ENCODE results near the gene ATP8B3. TPM values are rescaled to one million over a fixed set of nuclear protein-coding genes. Genes with fewer than 3 reads are reported as not detected.
A peak's percentile ranks its signal among the peaks of the same experiment; 100 is the strongest.

ATP8B3 gene
- total and polyA plus RNA-seq, 2 of the 13 experiments (the other 11 are each of a cell fraction or from before 2014, with no cell fraction given): 2.6 to 5.9 TPM

DNA sequence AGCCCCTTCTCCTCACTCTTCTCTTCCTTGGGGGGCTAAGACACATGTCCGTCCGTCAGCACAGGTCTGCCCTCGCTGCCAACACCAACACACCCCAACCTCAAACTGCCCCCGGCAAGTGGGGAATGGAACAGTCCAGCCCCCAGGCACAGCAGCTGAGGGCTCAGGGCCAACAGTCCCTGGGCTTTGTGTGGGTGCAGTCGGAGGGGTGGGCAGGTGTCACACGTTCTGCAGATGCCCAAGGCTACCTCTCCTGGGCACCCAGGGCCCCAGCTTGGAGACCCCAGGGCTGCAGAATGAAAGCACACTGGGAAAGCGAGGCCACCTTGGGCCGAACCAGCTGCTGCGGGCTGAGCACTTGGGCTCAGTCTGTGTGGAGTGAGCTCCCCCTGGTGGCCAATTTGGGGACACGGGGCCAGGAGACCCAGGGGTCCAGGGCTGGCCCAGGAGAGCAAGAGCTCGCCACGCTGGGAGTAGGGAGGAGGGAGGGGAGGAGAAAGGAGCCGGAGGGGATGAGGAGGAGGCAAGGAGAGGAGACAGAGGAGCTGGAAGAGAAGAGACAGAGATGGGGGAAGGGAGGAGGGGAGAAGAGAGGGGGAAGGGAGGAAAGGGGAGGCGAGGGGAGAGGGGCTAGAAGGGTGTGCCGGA is 14.0 kb upstream of the ATP8B3 start (continued):
- no peak for TF ChIP-seq KLF12 (CRISPR knock-in tag; IDR thresholded peaks at IDR 0.05; ENCODE audit: borderline replicate concordance)
- peak; percentile 69 for TF ChIP-seq AGO2 (optimal IDR thresholded peaks at IDR 0.05; ENCODE audit: low read depth, low read length)
- TF ChIP-seq ZNF207 (IDR thresholded peaks at IDR 0.05; ENCODE audit: borderline replicate concordance): no peak
- no peak for TF ChIP-seq YEATS4 (CRISPR knock-in tag; IDR thresholded peaks at IDR 0.05; ENCODE audit: borderline replicate concordance)
- TF ChIP-seq ZNF101 (CRISPR knock-in tag; IDR thresholded peaks at IDR 0.05; ENCODE audit: borderline replicate concordance, low read depth): no peak
- TF ChIP-seq YY1 (IDR thresholded peaks at IDR 0.05; ENCODE audit: insufficient read depth, insufficient replicate concordance, low read depth, low read length): no peak
- TF ChIP-seq HNRNPLL (IDR thresholded peaks at IDR 0.05; ENCODE audit: low read depth, low read length, poor library complexity, severe bottlenecking): peak; percentile 41
- TF ChIP-seq ZFX (CRISPR knock-in tag; IDR thresholded peaks at IDR 0.05; ENCODE audit: low read depth): no peak
- TF ChIP-seq POLR2A (IDR thresholded peaks at IDR 0.05; ENCODE audit: insufficient read depth in 1 of 2, low read depth in 2 of 2, low read length in 2 of 2): 0 out of 4 replicates have a peak, but pooled peaks of 1 of the 2 experiments have one; percentile 30
- TF ChIP-seq, protein P1, sequence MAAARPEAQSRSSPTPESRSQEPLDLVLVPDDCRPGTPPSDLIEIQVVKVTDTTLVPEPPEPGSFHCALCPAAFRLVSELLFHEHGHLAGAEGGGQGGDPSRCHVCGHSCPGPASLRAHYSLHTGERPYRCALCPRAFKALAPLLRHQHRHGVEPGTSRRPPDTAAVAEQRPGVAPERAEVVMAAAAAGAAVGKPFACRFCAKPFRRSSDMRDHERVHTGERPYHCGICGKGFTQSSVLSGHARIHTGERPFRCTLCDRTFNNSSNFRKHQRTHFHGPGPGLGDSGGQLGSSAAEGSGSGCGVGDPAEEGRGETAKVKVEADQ (CRISPR knock-in tag; IDR thresholded peaks at IDR 0.05; ENCODE audit: borderline replicate concordance): no peak
- no peak for TF ChIP-seq PAWR (CRISPR knock-in tag; IDR thresholded peaks at IDR 0.05; ENCODE audit: borderline replicate concordance)
- TF ChIP-seq RELA (CRISPR knock-in tag; IDR thresholded peaks at IDR 0.05): no peak
- TF ChIP-seq, protein P2, sequence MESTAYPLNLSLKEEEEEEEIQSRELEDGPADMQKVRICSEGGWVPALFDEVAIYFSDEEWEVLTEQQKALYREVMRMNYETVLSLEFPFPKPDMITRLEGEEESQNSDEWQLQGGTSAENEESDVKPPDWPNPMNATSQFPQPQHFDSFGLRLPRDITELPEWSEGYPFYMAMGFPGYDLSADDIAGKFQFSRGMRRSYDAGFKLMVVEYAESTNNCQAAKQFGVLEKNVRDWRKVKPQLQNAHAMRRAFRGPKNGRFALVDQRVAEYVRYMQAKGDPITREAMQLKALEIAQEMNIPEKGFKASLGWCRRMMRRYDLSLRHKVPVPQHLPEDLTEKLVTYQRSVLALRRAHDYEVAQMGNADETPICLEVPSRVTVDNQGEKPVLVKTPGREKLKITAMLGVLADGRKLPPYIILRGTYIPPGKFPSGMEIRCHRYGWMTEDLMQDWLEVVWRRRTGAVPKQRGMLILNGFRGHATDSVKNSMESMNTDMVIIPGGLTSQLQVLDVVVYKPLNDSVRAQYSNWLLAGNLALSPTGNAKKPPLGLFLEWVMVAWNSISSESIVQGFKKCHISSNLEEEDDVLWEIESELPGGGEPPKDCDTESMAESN (CRISPR knock-in tag; conservative IDR thresholded peaks at IDR 0.05): 0 out of 2 replicates have a peak, but pooled peaks have one; percentile 36
- TF ChIP-seq ZNF543 (CRISPR knock-in tag; IDR thresholded peaks at IDR 0.05): no peak
- TF ChIP-seq, protein P3, sequence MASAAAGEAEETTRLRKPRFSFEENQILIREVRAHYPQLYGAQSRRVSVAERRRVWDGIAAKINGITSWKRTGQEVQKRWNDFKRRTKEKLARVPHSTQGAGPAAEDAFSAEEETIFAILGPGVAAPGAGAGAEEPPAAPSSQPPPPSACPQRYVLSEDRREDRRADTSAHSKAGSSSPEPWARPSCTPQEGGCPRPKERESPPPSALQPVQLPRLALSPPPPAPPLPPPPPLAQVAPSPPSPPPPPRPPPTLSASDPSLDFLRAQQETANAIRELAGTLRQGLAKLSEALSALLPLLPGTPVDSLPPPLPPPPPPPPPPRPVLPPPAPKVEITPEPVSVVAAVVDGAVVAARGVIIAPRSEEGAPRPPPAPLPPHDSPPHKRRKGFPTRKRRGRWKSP (CRISPR knock-in tag; IDR thresholded peaks at IDR 0.05): no peak
- TF ChIP-seq MEIS1 (CRISPR knock-in tag; IDR thresholded peaks at IDR 0.05; ENCODE audit: borderline replicate concordance): no peak
- TF ChIP-seq ZSCAN9 (CRISPR knock-in tag; IDR thresholded peaks at IDR 0.05; ENCODE audit: borderline replicate concordance): no peak
- no peak for TF ChIP-seq ZNF558 (CRISPR knock-in tag; IDR thresholded peaks at IDR 0.05; ENCODE audit: borderline replicate concordance)
- no peak for TF ChIP-seq ZNF350 (CRISPR knock-in tag; IDR thresholded peaks at IDR 0.05; ENCODE audit: borderline replicate concordance, low read depth)
- TF ChIP-seq ZNF660 (CRISPR knock-in tag; IDR thresholded peaks at IDR 0.05; ENCODE audit: borderline replicate concordance, low read depth): no peak
- TF ChIP-seq CCDC6 (CRISPR knock-in tag; IDR thresholded peaks at IDR 0.05): no peak
- TF ChIP-seq PHF8 (CRISPR knock-in tag; IDR thresholded peaks at IDR 0.05): no peak
- no peak for TF ChIP-seq ZNF556 (CRISPR knock-in tag; IDR thresholded peaks at IDR 0.05; ENCODE audit: borderline replicate concordance)
- TF ChIP-seq, protein P4, sequence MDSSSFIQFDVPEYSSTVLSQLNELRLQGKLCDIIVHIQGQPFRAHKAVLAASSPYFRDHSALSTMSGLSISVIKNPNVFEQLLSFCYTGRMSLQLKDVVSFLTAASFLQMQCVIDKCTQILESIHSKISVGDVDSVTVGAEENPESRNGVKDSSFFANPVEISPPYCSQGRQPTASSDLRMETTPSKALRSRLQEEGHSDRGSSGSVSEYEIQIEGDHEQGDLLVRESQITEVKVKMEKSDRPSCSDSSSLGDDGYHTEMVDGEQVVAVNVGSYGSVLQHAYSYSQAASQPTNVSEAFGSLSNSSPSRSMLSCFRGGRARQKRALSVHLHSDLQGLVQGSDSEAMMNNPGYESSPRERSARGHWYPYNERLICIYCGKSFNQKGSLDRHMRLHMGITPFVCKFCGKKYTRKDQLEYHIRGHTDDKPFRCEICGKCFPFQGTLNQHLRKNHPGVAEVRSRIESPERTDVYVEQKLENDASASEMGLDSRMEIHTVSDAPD (CRISPR knock-in tag; IDR thresholded peaks at IDR 0.05): no peak
